ENCODE data around the gene MON2. TPM values are rescaled to one million over a fixed set of nuclear protein-coding genes. Genes with fewer than 3 reads are reported as not detected.

Gene MON2
- total and polyA plus RNA-seq, 2 donors (not counting 3 experiments of a cell fraction or from before 2014, with no cell fraction given) = 8.9 to 41.8 TPM

- TSS peak; percentile 7 for BruUV-seq (replicated peaks)
- no peak for DNase-seq (ENCODE audit: low read depth, low spot score)
- H4K20me1 ChIP-seq (replicated peaks; ENCODE audit: control insufficient read depth, extremely low read depth, insufficient read depth, low read length) = no peaks in the 10 kb centered on the region
- H3K9ac ChIP-seq (replicated peaks; ENCODE audit: extremely low read depth, insufficient read depth, low read length) = no peak overlapping the region
- CTCF ChIA-PET = interaction anchor here (1.3 kb wide), 1 partner anchor 12 kb away, joined by 3 read pairs; no protein-coding TSS in a partner anchor
- POLR2A ChIA-PET = no interaction called here
- H3K79me2 ChIP-seq (ENCODE audit: control insufficient read depth, insufficient read depth, low read length) = no peaks in the 10 kb centered on the region
- no peak for TF ChIP-seq CTCF (IDR thresholded peaks at IDR 0.05; ENCODE audit: extremely low read depth in 1 of 2, insufficient read depth in 1 of 2, low read depth in 1 of 2, low read length in 2 of 2)
- no peak for TF ChIP-seq MYC (IDR thresholded peaks at IDR 0.05; ENCODE audit: low read depth, low read length)
- no peak for TF ChIP-seq EZH2 (IDR thresholded peaks at IDR 0.05; ENCODE audit: borderline replicate concordance, low read depth, low read length, severe bottlenecking)
- no peak for TF ChIP-seq MAX (IDR thresholded peaks at IDR 0.05; ENCODE audit: insufficient read depth, insufficient read length)
- no peak for TF ChIP-seq POLR2AphosphoS5 (IDR thresholded peaks at IDR 0.05; ENCODE audit: insufficient read depth, low read depth, low read length)
- no peak for TF ChIP-seq FOS (IDR thresholded peaks at IDR 0.05; ENCODE audit: borderline replicate concordance, insufficient read depth, low read length)
- TF ChIP-seq POLR2A (IDR thresholded peaks at IDR 0.05; ENCODE audit: low read depth, low read length) = no peak
- no peaks in the 10 kb centered on the region for H3K27me3 ChIP-seq (ENCODE audit: control insufficient read depth in 2 of 2, insufficient read depth in 2 of 2, low read length in 2 of 2)
- no peak overlapping the region for H2AFZ ChIP-seq (ENCODE audit: low read depth, low read length)
- no peak overlapping the region for H3K27ac ChIP-seq (ENCODE audit: insufficient read depth, low read depth, low read length)
- no peaks in the 10 kb centered on the region for H3K36me3 ChIP-seq (ENCODE audit: control insufficient read depth in 2 of 2, extremely low read depth in 1 of 2, insufficient read depth in 2 of 2, low read length in 2 of 2)
- H3K4me3 ChIP-seq (replicated peaks in 1 of 3; ENCODE audit: insufficient read depth in 1 of 3, low read depth in 1 of 3, low read length in 3 of 3) = no peak overlapping the region
- intact Hi-C loops (cut with micrococcal nuclease) (no loop called here), dilution Hi-C loops (cut with MboI; ENCODE audit: extremely low pct_ligation_motif_present, low sequenced_read_pairs) (no loop called here)
- H3K9me1 ChIP-seq (replicated peaks; ENCODE audit: control insufficient read depth, extremely low read depth, insufficient read depth, low read length) = no peaks in the 10 kb centered on the region
- H3K9me3 ChIP-seq (replicated peaks; ENCODE audit: control insufficient read depth, insufficient read depth, low read length) = no peaks in the 10 kb centered on the region
- no peaks in the 10 kb centered on the region for H3K4me1 ChIP-seq (ENCODE audit: control insufficient read depth, extremely low read depth, insufficient read depth, low read length)
- no peak overlapping the region for H3K4me2 ChIP-seq (ENCODE audit: insufficient read depth, low read length)
- FAIRE-seq = no peak
These were observed 181.0 kb downstream of the MON2 start for GRCh38 chr12:62647586-62647985.

Measured in endothelial cell of umbilical vein (primary cell).